Uterus (tissue), 2 donors: Measurements from ENCODE around the gene OR10C1.

Experiments used
- CTCF ChIP-seq, 4 experiments: fragments of 200-600 bp in 2 of 4; fragments of 450-650 bp in 2 of 4; sonication (generic) in 2 of 4; IDR thresholded peaks; one replicate each; pipeline ENCODE4 v1.5.1; 2016 to 2019; ENCODE audit warnings: antibody characterized with exemption in 4 of 4, mild to moderate bottlenecking in 2 of 4, moderate library complexity in 1 of 4
- POLR2A ChIP-seq, 2 donors: fragments of 450-650 bp; IDR thresholded peaks; one replicate each; pipeline ENCODE4 v1.6.1; 2016; ENCODE audit warnings: antibody characterized with exemption in 2 of 2, mild to moderate bottlenecking in 1 of 2, moderate library complexity in 1 of 2

GRCh38 chr6:29461021-29461814 lies 22.1 kb downstream of the OR10C1 start:
- TF ChIP-seq CTCF (IDR thresholded peaks at IDR 0.05) (no peak), POLR2A (IDR thresholded peaks at IDR 0.05) (no peak)
